Fibroblast of lung (primary cell): Measurements from ENCODE around the gene NTNG1. TPM values are rescaled to one million over a fixed set of nuclear protein-coding genes. Genes with fewer than 3 reads are reported as not detected.
A peak's percentile ranks its signal among the peaks of the same experiment; 100 is the strongest.

Source experiments
- DNase-seq, 2 donors: peaks; one replicate each; pipeline versions ENCODE4 v3.0.0 to v3.0.0-alpha.2; 2010; ENCODE audit warnings: low read depth in 2 of 2
- H2AFZ ChIP-seq: 2 replicates; pipeline ENCODE4 v1.5.1; 2012; ENCODE audit warnings: low read length, control low read depth, inconsistent platforms
- H3K27ac ChIP-seq: 2 replicates; pipeline ENCODE4 v1.5.1; 2011; ENCODE audit warnings: low read length, control low read depth; ENCODE audit not compliant: insufficient read depth
- H3K27me3 ChIP-seq: 2 replicates; pipeline ENCODE4 v1.5.1; 2011; ENCODE audit warnings: mild to moderate bottlenecking, low read length; ENCODE audit not compliant: control insufficient read depth, insufficient read depth
- H3K36me3 ChIP-seq: 2 replicates; pipeline ENCODE4 v1.5.1; 2011; ENCODE audit warnings: low read length; ENCODE audit not compliant: control insufficient read depth, insufficient read depth
- H3K4me1 ChIP-seq: 2 replicates; pipeline ENCODE4 v1.5.1; 2011; ENCODE audit warnings: low read length; ENCODE audit not compliant: control insufficient read depth, insufficient read depth; ENCODE audit errors: extremely low read depth
- H3K4me2 ChIP-seq: 2 replicates; pipeline ENCODE4 v1.5.1; 2011; ENCODE audit warnings: low read length, control low read depth; ENCODE audit not compliant: insufficient read depth; ENCODE audit errors: extremely low read depth
- H3K4me3 ChIP-seq, 4 experiments: fragments of 200-600 bp in 1 of 4; sonication (generic) in 1 of 4; replicated peaks in 1 of 4; 2 replicates each; pipeline ENCODE4 v1.5.1; 2011 to 2016; ENCODE audit warnings: low read length in 4 of 4, low read depth in 3 of 4, mild to moderate bottlenecking in 3 of 4, control low read depth in 2 of 4, inconsistent platforms in 1 of 4, mixed read lengths in 1 of 4; ENCODE audit not compliant: insufficient read depth in 1 of 4; ENCODE audit errors: control extremely low read depth in 1 of 4
- H3K79me2 ChIP-seq: 2 replicates; pipeline ENCODE4 v1.5.1; 2012; ENCODE audit warnings: mild to moderate bottlenecking, low read length, inconsistent platforms; ENCODE audit not compliant: control insufficient read depth, insufficient read depth
- H3K9ac ChIP-seq: 2 replicates; pipeline ENCODE4 v1.5.1; 2011; ENCODE audit warnings: mild to moderate bottlenecking, low read length, control low read depth; ENCODE audit not compliant: insufficient read depth
- H3K9me3 ChIP-seq: 2 replicates; pipeline ENCODE4 v1.5.1; 2012; ENCODE audit warnings: low read depth, low read length; ENCODE audit not compliant: control insufficient read depth, insufficient read depth
- H4K20me1 ChIP-seq: 2 replicates; pipeline ENCODE4 v1.5.1; 2011; ENCODE audit warnings: low read length; ENCODE audit not compliant: control insufficient read depth, insufficient read depth; ENCODE audit errors: extremely low read depth
- EZH2 ChIP-seq: IDR thresholded peaks from 2 replicates; pipeline ENCODE4 v1.5.1; 2012; ENCODE audit warnings: low read length, control low read depth, mild to moderate bottlenecking; ENCODE audit errors: missing control alignments
- polyA plus RNA-seq, 2 donors: library from polyadenylated mRNA; depleted of rRNA in 1 of 2; stranded (reverse) in 1 of 2; unstranded in 1 of 2; fragments of >200 nt; gene quantifications; 2 replicates each; pipeline ENCODE4 v1.2.1, GENCODE V29; 2011 to 2012; ENCODE audit warnings: missing spikeins in 1 of 2
- total RNA-seq: library from RNA; depleted of rRNA; stranded (reverse); fragments of >200 nt; gene quantifications from 2 replicates; pipeline ENCODE4 v1.2.1, GENCODE V29; 2014
- TF ChIP-seq, protein P1 (sequence below), 2 donors: IDR thresholded peaks in 1 of 2; conservative IDR thresholded peaks in 1 of 2; 1 replicate in 1 of 2; 2 replicates in 1 of 2; pipeline ENCODE4 v1.5.1; 2011 to 2012; ENCODE audit warnings: low read length in 2 of 2, control low read depth in 1 of 2, inconsistent platforms in 1 of 2, low read depth in 1 of 2, mild to moderate bottlenecking in 1 of 2

NTNG1 gene
- total and polyA plus RNA-seq, 2 donors (not counting 1 experiment from before 2014, with no cell fraction given) = 0.82 to 8.6 TPM

DNA sequence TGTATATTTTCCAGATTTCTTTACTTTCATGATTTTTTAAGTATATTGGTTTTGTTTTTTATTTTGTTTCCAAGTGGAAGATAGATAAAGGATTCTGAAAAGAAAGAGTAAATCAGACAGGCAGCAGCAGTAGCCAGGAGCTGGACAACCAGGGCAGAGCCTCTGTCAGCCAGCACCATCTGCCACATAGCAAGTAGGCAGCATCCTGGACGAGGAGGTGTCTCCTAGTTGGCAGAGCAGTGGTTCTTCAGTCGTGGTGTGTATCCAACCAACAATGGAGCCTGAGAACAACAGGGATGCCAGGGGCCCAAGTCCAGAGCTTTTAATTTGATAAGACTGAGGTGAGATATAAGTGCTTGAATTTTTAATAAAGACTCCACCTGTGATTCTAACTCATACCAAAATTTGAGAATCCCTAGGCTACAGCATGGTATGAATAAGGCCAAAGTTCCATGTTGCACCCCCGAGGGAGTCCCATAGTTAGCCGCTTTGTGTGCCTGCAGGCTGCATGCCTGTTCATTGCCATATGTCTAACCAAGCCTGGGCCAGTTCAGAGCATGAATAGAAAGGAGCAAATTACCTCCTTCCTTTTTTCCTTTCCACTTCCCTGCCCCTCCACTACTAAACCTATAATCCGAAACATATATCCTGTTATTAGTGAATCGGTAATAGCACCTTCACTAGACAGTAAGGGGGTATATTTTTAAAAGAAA lies 153.2 kb downstream of the NTNG1 start:
- Histone ChIP-seq H3K4me2 (no peak overlapping the region), H3K9me3 (no peaks in the 10 kb centered on the region), H3K4me3 (no peak overlapping the region), H3K36me3 (no peaks in the 10 kb centered on the region), H4K20me1 (no peaks in the 10 kb centered on the region), H3K27ac (no peak overlapping the region), H3K9ac (no peak overlapping the region), H3K27me3 (no peaks in the 10 kb centered on the region), H2AFZ (no peak overlapping the region), H3K4me1 (no peaks in the 10 kb centered on the region), H3K79me2 (no peaks in the 10 kb centered on the region)
- no peak for DNase-seq
- TF ChIP-seq, protein P1, sequence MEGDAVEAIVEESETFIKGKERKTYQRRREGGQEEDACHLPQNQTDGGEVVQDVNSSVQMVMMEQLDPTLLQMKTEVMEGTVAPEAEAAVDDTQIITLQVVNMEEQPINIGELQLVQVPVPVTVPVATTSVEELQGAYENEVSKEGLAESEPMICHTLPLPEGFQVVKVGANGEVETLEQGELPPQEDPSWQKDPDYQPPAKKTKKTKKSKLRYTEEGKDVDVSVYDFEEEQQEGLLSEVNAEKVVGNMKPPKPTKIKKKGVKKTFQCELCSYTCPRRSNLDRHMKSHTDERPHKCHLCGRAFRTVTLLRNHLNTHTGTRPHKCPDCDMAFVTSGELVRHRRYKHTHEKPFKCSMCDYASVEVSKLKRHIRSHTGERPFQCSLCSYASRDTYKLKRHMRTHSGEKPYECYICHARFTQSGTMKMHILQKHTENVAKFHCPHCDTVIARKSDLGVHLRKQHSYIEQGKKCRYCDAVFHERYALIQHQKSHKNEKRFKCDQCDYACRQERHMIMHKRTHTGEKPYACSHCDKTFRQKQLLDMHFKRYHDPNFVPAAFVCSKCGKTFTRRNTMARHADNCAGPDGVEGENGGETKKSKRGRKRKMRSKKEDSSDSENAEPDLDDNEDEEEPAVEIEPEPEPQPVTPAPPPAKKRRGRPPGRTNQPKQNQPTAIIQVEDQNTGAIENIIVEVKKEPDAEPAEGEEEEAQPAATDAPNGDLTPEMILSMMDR (conservative IDR thresholded peaks at IDR 0.05 in 1 of 2, IDR thresholded peaks at IDR 0.05 in 1 of 2; ENCODE audit: low read depth in 1 of 2, low read length in 2 of 2) = no peak
- no peak for TF ChIP-seq EZH2

DNA sequence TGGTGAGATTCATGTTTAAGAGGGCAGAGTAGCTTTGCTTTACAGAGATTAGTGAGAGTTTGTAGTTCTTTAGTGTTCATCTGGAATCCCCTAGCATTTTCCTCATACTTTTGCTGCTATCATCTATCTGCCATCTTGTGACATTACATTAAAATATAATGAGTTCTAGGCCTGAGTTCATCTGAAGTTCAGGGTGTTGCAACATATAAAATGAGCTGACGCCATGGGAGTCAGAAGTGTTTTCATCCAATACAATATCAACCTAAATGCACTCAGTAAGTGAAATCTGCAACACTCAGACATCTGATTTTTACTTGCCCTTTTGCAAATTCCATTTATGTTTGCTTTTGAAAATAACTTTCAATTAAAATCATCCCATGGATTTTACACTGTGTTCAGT lies 153.8 kb downstream of the NTNG1 start:
- H3K9me3 ChIP-seq = no peaks in the 10 kb centered on the region
- no peak overlapping the region for H3K27ac ChIP-seq
- no peak overlapping the region for H3K9ac ChIP-seq
- TF ChIP-seq, protein P1 (conservative IDR thresholded peaks at IDR 0.05 in 1 of 2, IDR thresholded peaks at IDR 0.05 in 1 of 2; ENCODE audit: low read depth in 1 of 2, low read length in 2 of 2) = no peak
- TF ChIP-seq EZH2 = no peak
- no peak overlapping the region for H3K4me2 ChIP-seq
- H3K4me3 ChIP-seq = no peak overlapping the region
- H3K27me3 ChIP-seq = no peaks in the 10 kb centered on the region
- DNase-seq = peak; percentile 8 to 63
- H3K4me1 ChIP-seq = no peaks in the 10 kb centered on the region
- no peaks in the 10 kb centered on the region for H3K79me2 ChIP-seq
- H3K36me3 ChIP-seq = no peaks in the 10 kb centered on the region
- H4K20me1 ChIP-seq = no peaks in the 10 kb centered on the region
- no peak overlapping the region for H2AFZ ChIP-seq

DNA sequence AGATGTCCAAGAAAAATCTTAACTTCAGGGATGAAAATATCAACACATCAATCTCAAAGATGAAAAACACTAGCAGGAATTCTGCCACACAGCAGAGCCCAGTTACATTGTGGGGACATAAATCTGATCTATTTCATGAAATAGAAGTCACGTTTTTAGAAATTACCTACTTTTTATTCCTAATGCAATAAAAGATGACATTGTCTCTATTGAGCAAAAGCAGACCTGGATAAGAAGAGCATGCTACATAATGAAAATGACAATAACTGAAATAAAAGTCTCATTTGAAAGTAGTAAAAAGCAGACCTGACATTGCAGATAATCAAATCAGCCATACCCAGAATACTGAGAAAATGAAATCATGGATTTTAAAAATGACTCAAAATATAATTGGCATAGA lies 156.8 kb downstream of the NTNG1 start:
- Histone ChIP-seq H3K79me2 (no peaks in the 10 kb centered on the region), H3K9ac (no peak overlapping the region), H3K4me3 (no peak overlapping the region), H4K20me1 (no peaks in the 10 kb centered on the region), H3K9me3 (no peaks in the 10 kb centered on the region), H3K4me2 (no peak overlapping the region), H3K4me1 (no peaks in the 10 kb centered on the region), H2AFZ (no peak overlapping the region), H3K27ac (no peak overlapping the region), H3K27me3 (no peaks in the 10 kb centered on the region), H3K36me3 (no peaks in the 10 kb centered on the region)
- no peak for TF ChIP-seq EZH2
- TF ChIP-seq, protein P1 (conservative IDR thresholded peaks at IDR 0.05 in 1 of 2, IDR thresholded peaks at IDR 0.05 in 1 of 2; ENCODE audit: low read depth in 1 of 2, low read length in 2 of 2) = no peak
- DNase-seq = no peak
